GM19239 (cell line): Measurements from ENCODE around the gene SIGLEC7.

Experiments used
- DNase-seq: peaks from one replicate; pipeline ENCODE4 v3.0.0; 2011; ENCODE audit warnings: low spot score; ENCODE audit not compliant: insufficient read length
- FAIRE-seq: peaks from 2 replicates; lab custom pipeline; 2011; peaks lifted over from hg19 to GRCh38; lab: Jason Lieb, UNC

Gene SIGLEC7

GRCh38 chr19:51142119-51142518 is at the start of gene SIGLEC7:
SIGLEC7 (plus strand) TSS chr19:51142301; CDS start chr19:51142370, 69 bp downstream.
- DNase-seq (no peak), FAIRE-seq (no peak)

GRCh38 chr19:51093101-51093500 is 49.0 kb upstream of the SIGLEC7 start:
- DNase-seq (no peak), FAIRE-seq (no peak)

GRCh38 chr19:51093510-51094345 is 48.4 kb upstream of the SIGLEC7 start:
- FAIRE-seq (no peak), DNase-seq (no peak)

- no peak for DNase-seq
- FAIRE-seq = no peak
Observed at GRCh38 chr19:51094696-51095279, 47.3 kb upstream of the SIGLEC7 start.

- FAIRE-seq = no peak
- no peak for DNase-seq
Observed at GRCh38 chr19:51096473-51097165, 45.5 kb upstream of the SIGLEC7 start.

- FAIRE-seq (peak; percentile 64), DNase-seq (peak; percentile 95)
Observed at GRCh38 chr19:51097166-51097738, 44.8 kb upstream of the SIGLEC7 start.

- DNase-seq (no peak), FAIRE-seq (no peak)
Observed at GRCh38 chr19:51097796-51098195, 44.3 kb upstream of the SIGLEC7 start.

- DNase-seq = no peak
- FAIRE-seq = no peak
Observed at GRCh38 chr19:51098365-51099046, 43.6 kb upstream of the SIGLEC7 start.

- FAIRE-seq (no peak), DNase-seq (no peak)
Observed at GRCh38 chr19:51099047-51099382, 43.1 kb upstream of the SIGLEC7 start.

- no peak for FAIRE-seq
Observed at GRCh38 chr19:51100601-51101000, 41.5 kb upstream of the SIGLEC7 start.

GRCh38 chr19:51101171-51101865 is 40.8 kb upstream of the SIGLEC7 start:
- DNase-seq = no peak
- FAIRE-seq = no peak

More at GRCh38 chr19:51100601-51101000, 41.5 kb upstream of the SIGLEC7 start:
- no peak for DNase-seq

GRCh38 chr19:51102991-51103390 is 39.1 kb upstream of the SIGLEC7 start:
- no peak for FAIRE-seq
- DNase-seq = no peak

- DNase-seq (no peak), FAIRE-seq (no peak)
Observed at GRCh38 chr19:51103926-51104341, 38.2 kb upstream of the SIGLEC7 start.

GRCh38 chr19:51107406-51108065 is 34.6 kb upstream of the SIGLEC7 start:
- DNase-seq (no peak), FAIRE-seq (no peak)

GRCh38 chr19:51108066-51108804 is 33.9 kb upstream of the SIGLEC7 start, which contains the start of gene CTU1:
CTU1 (minus strand) TSS chr19:51108409; CDS start chr19:51104569, 3,840 bp downstream.
- FAIRE-seq (peak; percentile 100), DNase-seq (peak; percentile 98)

GRCh38 chr19:51108805-51109146 is 33.3 kb upstream of the SIGLEC7 start:
- DNase-seq = no peak
- FAIRE-seq = no peak

- no peak for DNase-seq
- no peak for FAIRE-seq
Observed at GRCh38 chr19:51110666-51110971, 31.5 kb upstream of the SIGLEC7 start.

GRCh38 chr19:51111606-51112005 is 30.5 kb upstream of the SIGLEC7 start:
- DNase-seq (no peak), FAIRE-seq (no peak)
